HG02642 (cell line): ENCODE data around the gene MYO9A.
"Not testable (repeated sequence)": the region's sequence is repeated elsewhere in the genome, so short reads cannot be mapped to it uniquely, and the experiment has no call there.

ENCODE experiments used
- ATAC-seq: cut with Tn5 transposase; IDR thresholded peaks from one replicate; pipeline ENCODE4 v1.9.1; 2021; ENCODE audit warnings: mild to moderate bottlenecking; ENCODE audit not compliant: unreplicated experiment, poor library complexity

The MYO9A gene

DNA sequence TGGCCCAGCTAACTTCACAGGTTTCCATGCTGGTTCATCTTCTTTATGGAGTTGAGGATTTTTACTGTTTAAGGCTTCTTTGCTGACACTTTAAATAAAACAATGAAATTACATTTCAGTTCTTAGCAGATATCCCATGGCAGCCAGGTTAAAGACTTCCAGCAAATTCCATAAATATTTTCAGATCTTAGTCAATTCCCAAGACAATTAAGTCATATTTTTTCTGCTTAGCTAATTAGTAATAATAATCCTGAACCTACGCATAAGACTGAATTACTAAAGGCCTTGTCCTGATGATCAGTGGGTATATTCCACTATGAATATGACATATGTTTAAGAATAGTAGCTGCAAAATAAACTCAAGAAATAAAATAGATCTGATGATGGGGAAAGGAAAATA lies 224.3 kb downstream of the MYO9A start:
- ATAC-seq: no peak

GRCh38 chr15:71892335-71892734 lies 225.6 kb downstream of the MYO9A start:
- ATAC-seq: no peak

GRCh38 chr15:71891026-71891425 lies 226.9 kb downstream of the MYO9A start:
- no peak for ATAC-seq

GRCh38 chr15:71889947-71890346 lies 228.0 kb downstream of the MYO9A start:
- ATAC-seq: no peak

DNA sequence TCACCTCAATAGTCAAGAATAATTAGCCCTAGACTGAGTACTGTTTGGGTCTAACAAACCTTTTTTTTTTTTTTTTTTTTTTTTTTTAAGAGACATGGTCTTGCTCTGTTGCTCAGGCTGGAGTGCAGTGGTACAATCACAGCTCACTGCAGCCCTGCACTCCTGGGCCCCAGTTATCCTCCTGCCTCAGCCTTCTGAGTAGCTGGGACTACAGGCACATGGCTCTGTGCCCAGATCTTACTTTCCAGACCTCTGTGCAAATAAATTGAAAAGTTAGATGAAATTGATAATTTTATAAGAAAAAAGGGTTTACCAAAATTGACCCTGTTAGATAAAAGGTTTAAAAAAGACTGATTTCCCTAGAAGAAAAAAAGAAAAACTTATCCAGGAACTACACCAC lies 228.6 kb downstream of the MYO9A start:
- ATAC-seq: no peak

GRCh38 chr15:71888797-71889196 lies 229.2 kb downstream of the MYO9A start:
- ATAC-seq: peak; percentile 64

GRCh38 chr15:71885390-71885789 lies 232.6 kb downstream of the MYO9A start:
- no peak for ATAC-seq

DNA sequence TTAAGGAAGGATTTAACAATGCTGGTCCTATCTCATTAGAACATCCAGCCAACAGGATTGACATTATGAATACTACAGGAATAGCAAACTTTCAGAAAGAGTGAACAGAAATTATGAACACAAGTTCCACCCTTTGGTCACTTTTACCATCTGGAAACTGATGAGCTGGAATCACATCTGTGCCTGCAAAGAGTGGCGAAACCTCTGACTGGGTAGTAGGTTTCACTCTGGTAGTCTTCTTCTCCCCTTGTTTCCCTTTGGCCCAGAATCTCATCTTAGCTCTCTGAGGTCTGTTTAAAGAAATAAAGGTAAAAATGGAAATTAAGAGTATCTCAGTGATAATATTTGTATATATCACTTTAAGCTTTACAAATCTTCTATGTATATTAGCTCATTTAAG lies 234.5 kb downstream of the MYO9A start:
- ATAC-seq: no peak

GRCh38 chr15:71880276-71880675 lies 237.7 kb downstream of the MYO9A start:
- no peak for ATAC-seq

DNA sequence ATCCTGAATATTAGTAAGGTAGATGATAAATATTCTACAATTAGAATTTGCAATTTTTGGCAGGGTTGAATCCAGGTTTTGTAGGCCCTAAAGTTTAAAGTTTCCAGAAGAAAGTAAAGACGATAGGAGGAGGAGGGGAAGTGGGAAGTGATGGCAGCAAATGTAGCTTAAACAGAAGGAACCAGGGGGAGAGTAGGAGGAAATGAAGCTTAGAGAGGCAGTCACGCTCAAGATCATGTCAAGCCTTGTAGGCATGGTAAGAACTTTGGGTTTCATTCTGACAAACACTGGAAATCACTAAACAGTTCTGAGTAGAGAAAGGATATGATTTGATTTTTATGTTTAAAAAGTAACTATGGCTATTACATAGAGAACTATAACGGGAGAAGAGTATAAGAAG lies 243.7 kb downstream of the MYO9A start:
- ATAC-seq: no peak

DNA sequence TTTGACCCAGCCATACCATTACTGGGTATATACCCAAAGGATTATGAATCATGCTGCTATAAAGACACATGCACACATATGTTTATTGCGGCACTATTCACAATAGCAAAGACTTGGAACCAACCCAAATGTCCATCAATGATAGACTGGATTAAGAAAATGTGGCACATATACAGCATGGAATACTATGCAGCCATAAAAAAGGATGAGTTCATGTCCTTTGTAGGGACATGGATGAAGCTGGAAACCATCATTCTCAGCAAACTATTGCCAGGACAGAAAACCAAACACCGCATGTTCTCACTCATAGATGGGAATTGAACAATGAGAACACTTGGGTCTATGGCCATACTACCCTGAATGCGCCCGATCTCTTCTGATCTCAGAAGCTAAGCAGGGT lies 259.7 kb downstream of the MYO9A start:
- ATAC-seq: not testable (repeated sequence)

DNA sequence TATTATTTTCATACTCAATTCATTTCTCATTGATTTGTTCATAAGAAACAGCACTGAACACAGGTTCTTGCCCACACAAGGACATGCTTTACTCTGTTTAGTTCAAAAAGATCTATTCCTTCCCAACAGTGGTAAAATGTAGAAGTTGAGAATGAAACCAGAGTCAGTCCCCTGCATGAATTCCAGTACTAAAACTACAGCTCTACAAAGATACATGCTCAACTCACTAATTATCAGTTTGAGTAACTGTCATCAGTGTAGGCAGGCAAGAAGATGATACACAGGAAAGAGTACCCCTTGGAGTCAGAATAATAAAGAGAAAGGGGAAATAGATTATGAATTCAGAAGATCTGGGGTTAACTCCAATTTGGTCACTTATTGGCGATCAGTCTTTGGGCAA lies 264.4 kb downstream of the MYO9A start:
- no peak for ATAC-seq

DNA sequence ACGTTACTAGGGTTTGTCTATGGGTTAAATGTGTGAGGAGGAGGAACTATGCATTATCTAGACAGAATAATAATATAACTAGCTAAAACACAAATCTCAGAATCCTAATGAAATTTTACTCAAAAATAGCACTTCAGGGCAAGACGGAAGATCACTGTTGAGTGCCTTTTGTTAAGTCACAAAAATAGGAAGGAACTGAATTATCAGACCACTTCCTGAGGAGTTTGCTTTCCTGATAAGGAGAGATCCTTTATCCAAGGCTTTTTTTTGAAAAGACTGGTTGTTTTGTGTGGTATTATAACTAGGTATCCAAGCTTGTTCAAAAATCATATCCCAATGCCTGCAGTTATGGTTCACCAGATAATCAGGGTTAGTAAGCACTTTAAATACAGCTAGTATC lies 273.0 kb downstream of the MYO9A start:
- ATAC-seq: no peak

- ATAC-seq: no peak
Measured at GRCh38 chr15:71841563-71841962, 276.4 kb downstream of the MYO9A start.

DNA sequence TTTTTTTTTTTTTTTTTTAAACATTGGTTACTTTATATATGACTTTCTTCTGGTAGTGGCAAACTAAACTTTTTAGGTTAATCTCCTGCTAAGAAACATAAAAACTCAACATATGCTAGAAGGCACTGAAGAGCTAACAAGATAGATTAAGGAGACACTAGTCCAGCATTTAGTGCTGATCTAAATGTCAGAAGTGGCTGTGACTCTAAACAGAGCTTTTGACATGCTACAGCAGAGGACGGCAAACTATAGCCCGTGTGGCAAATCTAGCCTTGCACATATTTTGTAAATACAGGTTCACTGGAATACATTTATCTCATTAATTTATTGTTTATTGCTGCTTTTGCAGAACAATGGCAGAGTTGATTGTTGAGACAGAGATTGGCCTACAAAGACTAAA lies 287.0 kb downstream of the MYO9A start:
- ATAC-seq: no peak

DNA sequence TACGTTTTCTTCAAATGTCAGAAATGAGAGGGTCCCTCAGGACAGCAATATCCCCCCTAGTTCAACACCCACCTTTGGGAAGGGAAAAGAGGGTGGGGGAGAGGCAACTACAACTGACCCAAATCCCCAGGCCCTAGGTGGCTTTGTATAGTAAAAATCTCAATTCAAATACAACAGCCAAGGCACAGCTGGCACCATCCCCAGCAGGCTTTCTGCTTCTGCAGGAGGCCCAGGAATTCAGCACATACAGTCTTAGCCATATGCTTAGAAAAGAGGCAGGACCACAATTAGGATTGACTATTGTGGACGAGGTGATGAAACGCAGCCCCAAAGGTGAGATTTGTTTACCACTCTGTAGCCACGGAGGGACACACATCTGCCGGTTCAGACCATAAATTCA lies 291.8 kb downstream of the MYO9A start:
- ATAC-seq: no peak

DNA sequence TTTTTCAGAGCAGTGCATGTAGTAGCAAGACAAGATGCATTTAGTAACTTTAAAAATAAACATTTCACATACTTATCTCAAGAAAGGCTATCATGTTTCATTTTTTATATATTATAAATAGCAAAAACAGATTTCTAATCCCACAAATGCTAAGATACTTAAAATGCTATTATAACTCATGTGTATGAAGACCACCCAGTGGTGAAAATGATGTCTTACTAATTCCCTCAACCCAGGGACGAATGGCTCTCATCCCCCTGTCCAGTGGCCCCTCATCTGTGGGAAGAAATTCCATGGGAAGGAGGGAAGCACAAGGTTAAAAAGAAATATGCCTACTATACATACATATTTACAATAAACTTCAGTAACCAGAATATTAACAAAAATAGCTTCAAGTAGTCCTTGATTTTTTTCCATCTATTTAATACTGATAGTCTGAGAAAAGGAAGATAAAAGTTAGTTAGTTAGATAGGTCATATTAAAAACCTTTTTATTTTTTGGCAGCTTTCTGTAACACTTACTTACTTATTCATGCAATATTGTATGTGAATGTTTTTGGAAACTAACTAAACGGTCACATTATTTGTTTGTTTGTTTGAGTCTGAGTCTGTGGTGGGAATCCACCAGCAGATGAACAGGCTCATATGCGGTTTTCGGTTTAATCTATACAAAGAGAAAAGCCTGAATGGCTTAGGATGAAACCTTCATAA lies 292.8 kb downstream of the MYO9A start:
- no peak for ATAC-seq

DNA sequence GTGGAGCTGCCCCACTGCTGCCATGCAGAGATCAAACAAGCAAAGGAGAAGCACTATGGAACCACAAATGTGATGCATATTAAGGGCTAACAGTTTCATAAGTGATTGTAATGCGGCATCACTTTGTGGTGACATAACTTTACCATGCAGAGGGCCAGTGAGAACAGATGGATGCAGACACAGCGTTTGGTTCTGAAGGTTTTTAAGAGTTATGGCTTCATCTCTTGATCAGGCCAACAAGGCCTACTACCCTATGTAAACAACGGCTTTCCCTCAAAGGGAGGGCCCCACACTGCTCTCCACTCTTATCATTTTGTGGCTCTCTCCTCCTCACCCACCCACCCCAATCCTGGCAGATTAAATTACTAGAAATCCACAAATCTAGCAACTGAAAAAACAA lies 294.1 kb downstream of the MYO9A start:
- ATAC-seq: no peak

DNA sequence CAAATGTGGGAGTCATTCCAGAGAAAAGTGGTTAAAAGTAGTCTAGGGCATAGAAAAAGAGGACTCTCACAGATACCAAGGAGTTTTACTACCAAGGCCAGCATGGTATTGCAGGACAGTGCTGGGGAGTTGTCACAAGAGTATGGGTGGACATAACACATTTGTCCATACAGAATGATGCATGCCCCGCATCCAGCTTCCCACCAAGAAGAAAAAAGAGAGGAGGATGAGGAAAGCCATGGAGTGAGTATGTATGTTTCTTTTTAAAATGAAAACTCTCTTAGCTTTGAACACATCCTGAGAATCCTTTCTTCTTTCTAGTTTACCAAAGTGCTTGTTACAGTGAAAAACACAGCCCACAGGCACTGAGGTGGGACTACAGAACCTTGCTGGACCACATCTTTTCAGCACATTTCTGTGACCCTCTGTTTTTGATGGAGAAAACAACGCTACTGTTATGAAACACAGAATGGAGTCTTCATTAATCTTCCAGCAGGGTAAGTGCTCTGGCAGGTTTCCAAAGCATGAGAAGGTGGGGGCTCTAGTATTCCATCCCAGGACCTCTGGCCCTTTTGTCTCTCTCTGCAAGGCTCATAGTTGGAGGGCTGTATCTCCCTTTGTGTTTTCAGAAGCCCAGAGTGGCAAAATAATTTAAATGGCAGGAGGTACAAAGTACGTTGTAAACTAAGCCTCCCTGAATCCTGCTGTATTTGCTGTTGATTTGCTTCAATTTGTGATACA lies 294.9 kb downstream of the MYO9A start:
- no peak for ATAC-seq

DNA sequence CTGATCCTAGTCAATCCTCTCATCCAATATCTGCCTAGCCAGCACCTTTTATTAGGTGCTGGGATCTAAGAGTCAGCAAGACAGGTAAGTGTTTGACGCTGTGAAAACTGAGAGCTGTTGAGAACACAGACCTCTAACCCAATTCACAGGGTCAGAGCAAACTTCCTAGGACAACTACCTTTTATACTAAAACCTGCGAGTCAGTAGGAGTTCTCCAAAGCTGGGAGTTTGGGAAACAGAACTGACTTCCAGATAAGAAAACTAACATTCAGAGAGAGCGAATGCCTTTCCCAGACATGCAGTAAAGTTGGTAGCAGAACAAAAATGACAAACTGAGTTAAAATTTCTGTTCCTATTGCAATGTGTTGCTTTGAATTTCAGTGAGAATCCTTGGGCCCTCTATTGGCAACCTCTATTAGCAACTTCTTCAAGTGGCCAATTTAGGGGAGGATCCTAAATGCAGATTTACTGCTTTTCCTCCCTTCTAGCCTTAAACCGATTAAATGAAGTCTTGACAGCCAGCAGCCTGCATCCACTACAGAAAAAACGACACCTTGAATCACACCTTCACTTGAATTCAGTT lies 296.3 kb downstream of the MYO9A start:
- no peak for ATAC-seq

DNA sequence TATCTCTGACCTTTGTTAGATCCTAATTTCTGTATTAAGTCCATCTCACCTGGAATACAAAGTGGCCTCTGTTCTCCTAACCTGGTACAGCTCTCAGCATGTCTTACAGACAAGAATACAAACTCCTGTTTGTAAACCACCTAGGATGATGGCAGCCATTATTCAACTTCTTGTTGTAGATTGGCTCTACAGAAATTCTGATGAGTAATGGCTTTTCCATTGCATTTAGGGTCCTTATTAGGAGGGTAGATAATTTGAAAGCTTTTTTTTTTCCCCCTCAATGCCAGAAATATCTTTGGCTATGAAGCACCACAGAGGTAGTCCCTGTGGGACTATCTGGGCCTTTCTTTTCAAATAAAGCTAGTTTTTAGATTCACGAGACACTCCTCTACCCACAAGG lies 297.8 kb downstream of the MYO9A start:
- no peak for ATAC-seq

GRCh38 chr15:71817351-71817750 lies 300.6 kb downstream of the MYO9A start:
- no peak for ATAC-seq
